ENCODE data around the gene WDR72. TPM values are rescaled to one million over a fixed set of nuclear protein-coding genes. Genes with fewer than 3 reads are reported as not detected.

WDR72 gene
- total RNA-seq, 3 donors from 2014 or later (not counting 1 experiment from before 2014, with no cell fraction given), result 1.6 TPM; not detected in 2

- Histone ChIP-seq H3K27ac (ENCODE audit: low read length) (no peak overlapping the region), H3K36me3 (ENCODE audit: control insufficient read depth, insufficient read depth, low read length) (no peaks in the 10 kb centered on the region), H3K9me3 (ENCODE audit: control insufficient read depth, insufficient read depth, low read length) (no peaks in the 10 kb centered on the region), H3K27me3 (ENCODE audit: control insufficient read depth, insufficient read depth, low read length) (no peaks in the 10 kb centered on the region), H3K4me3 (ENCODE audit: low read length) (no peak overlapping the region), H3K4me1 (ENCODE audit: control insufficient read depth, insufficient read depth, low read length) (no peaks in the 10 kb centered on the region)
- Mint-ChIP-seq H3K27ac (no peak overlapping the region), H3K4me3 (no peak overlapping the region), H3K27me3 (ENCODE audit: low read depth in 2 of 2) (no peaks in the 10 kb centered on the region), H3K9me3 (peaks cover 6 to 8% of the 10 kb centered on the region in 2 donors), H3K36me3 (no peaks in the 10 kb centered on the region), H3K4me1 (no peaks in the 10 kb centered on the region)
- DNase-seq (no peak), ATAC-seq (no peak)
- intact Hi-C loops (cut with micrococcal nuclease), result no loop called here
- no peak for TF ChIP-seq CTCF (IDR thresholded peaks at IDR 0.05)
- WGBS (ENCODE audit: insufficient coverage), result 78% methylated on average over 3 of the region's 4 CpGs
Observed at GRCh38 chr15:53473435-53473834, 286.0 kb downstream of the WDR72 start.

- DNase-seq (no peak), ATAC-seq (no peak)
- no peaks in the 10 kb centered on the region for H3K36me3 Mint-ChIP-seq
- peaks cover 9 to 10% of the 10 kb centered on the region in 2 donors for H3K9me3 Mint-ChIP-seq
- no peak overlapping the region for H3K27ac Mint-ChIP-seq
- H3K36me3 ChIP-seq (ENCODE audit: control insufficient read depth, insufficient read depth, low read length), result no peaks in the 10 kb centered on the region
- no peak overlapping the region for H3K4me3 Mint-ChIP-seq
- no peaks in the 10 kb centered on the region for H3K9me3 ChIP-seq (ENCODE audit: control insufficient read depth, insufficient read depth, low read length)
- H3K27me3 Mint-ChIP-seq (ENCODE audit: low read depth in 2 of 2), result no peaks in the 10 kb centered on the region
- WGBS (ENCODE audit: insufficient coverage), result 89% methylated on average over 4 of the region's 5 CpGs
- no peak overlapping the region for H3K4me3 ChIP-seq (ENCODE audit: low read length)
- H3K4me1 ChIP-seq (ENCODE audit: control insufficient read depth, insufficient read depth, low read length), result no peaks in the 10 kb centered on the region
- H3K4me1 Mint-ChIP-seq, result no peaks in the 10 kb centered on the region
- no peak for TF ChIP-seq CTCF (IDR thresholded peaks at IDR 0.05)
- H3K27ac ChIP-seq (ENCODE audit: low read length), result no peak overlapping the region
- no peaks in the 10 kb centered on the region for H3K27me3 ChIP-seq (ENCODE audit: control insufficient read depth, insufficient read depth, low read length)
- intact Hi-C loops (cut with micrococcal nuclease), result no loop called here
Observed at GRCh38 chr15:53472883-53473282, 286.6 kb downstream of the WDR72 start.

GRCh38 chr15:53472210-53472609 is 287.3 kb downstream of the WDR72 start:
- H3K9me3 ChIP-seq (ENCODE audit: control insufficient read depth, insufficient read depth, low read length), result no peaks in the 10 kb centered on the region
- TF ChIP-seq CTCF (IDR thresholded peaks at IDR 0.05), result no peak
- DNase-seq (no peak), ATAC-seq (no peak)
- no peaks in the 10 kb centered on the region for H3K4me1 ChIP-seq (ENCODE audit: control insufficient read depth, insufficient read depth, low read length)
- Mint-ChIP-seq H3K9me3 (peaks cover 9 to 10% of the 10 kb centered on the region in 2 donors), H3K27me3 (ENCODE audit: low read depth in 2 of 2) (no peaks in the 10 kb centered on the region), H3K4me1 (no peaks in the 10 kb centered on the region), H3K4me3 (no peak overlapping the region), H3K36me3 (no peaks in the 10 kb centered on the region), H3K27ac (no peak overlapping the region)
- intact Hi-C loops (cut with micrococcal nuclease), result no loop called here
- H3K36me3 ChIP-seq (ENCODE audit: control insufficient read depth, insufficient read depth, low read length), result no peaks in the 10 kb centered on the region
- no peaks in the 10 kb centered on the region for H3K27me3 ChIP-seq (ENCODE audit: control insufficient read depth, insufficient read depth, low read length)
- no peak overlapping the region for H3K4me3 ChIP-seq (ENCODE audit: low read length)
- WGBS (ENCODE audit: insufficient coverage), result 89% methylated on average over 3 of the region's 3 CpGs
- no peak overlapping the region for H3K27ac ChIP-seq (ENCODE audit: low read length)

GRCh38 chr15:53470743-53471142 is 288.7 kb downstream of the WDR72 start:
- no peaks in the 10 kb centered on the region for H3K9me3 ChIP-seq (ENCODE audit: control insufficient read depth, insufficient read depth, low read length)
- no peaks in the 10 kb centered on the region for H3K4me1 ChIP-seq (ENCODE audit: control insufficient read depth, insufficient read depth, low read length)
- ATAC-seq (no peak), DNase-seq (no peak)
- Mint-ChIP-seq H3K4me3 (no peak overlapping the region), H3K36me3 (no peaks in the 10 kb centered on the region), H3K27me3 (ENCODE audit: low read depth in 2 of 2) (no peaks in the 10 kb centered on the region), H3K4me1 (no peaks in the 10 kb centered on the region), H3K9me3 (peaks cover 8 to 9% of the 10 kb centered on the region in 2 donors), H3K27ac (no peak overlapping the region)
- TF ChIP-seq CTCF (IDR thresholded peaks at IDR 0.05), result no peak
- no peak overlapping the region for H3K27ac ChIP-seq (ENCODE audit: low read length)
- no peak overlapping the region for H3K4me3 ChIP-seq (ENCODE audit: low read length)
- no peaks in the 10 kb centered on the region for H3K27me3 ChIP-seq (ENCODE audit: control insufficient read depth, insufficient read depth, low read length)
- H3K36me3 ChIP-seq (ENCODE audit: control insufficient read depth, insufficient read depth, low read length), result no peaks in the 10 kb centered on the region
- WGBS (ENCODE audit: insufficient coverage), result 79% methylated on average over 2 of the region's 4 CpGs
- intact Hi-C loops (cut with micrococcal nuclease), result no loop called here

Measured in natural killer cell (primary cell).